IgD-negative memory B cell (primary cell): ENCODE results near the gene PGAP3. TPM values are rescaled to one million over a fixed set of nuclear protein-coding genes. Genes with fewer than 3 reads are reported as not detected.
"Not testable (repeated sequence)": the region's sequence is repeated elsewhere in the genome, so short reads cannot be mapped to it uniquely, and the experiment has no call there.

Experiments
- H3K27ac Mint-ChIP-seq, 3 donors: one replicate each; pipeline ENCODE4 v1.8.0; 2020 to 2022; ENCODE audit warnings: mild to moderate bottlenecking in 3 of 3, mixed read lengths in 3 of 3, moderate library complexity in 1 of 3
- H3K27me3 Mint-ChIP-seq: one replicate; pipeline ENCODE4 v1.8.0; 2021; ENCODE audit warnings: mixed read lengths
- H3K36me3 Mint-ChIP-seq: one replicate; pipeline ENCODE4 v1.8.0; 2020; ENCODE audit warnings: mild to moderate bottlenecking, mixed read lengths
- H3K4me1 Mint-ChIP-seq, 3 donors: one replicate each; pipeline ENCODE4 v1.8.0; 2020 to 2022; ENCODE audit warnings: mixed read lengths in 3 of 3, mild to moderate bottlenecking in 1 of 3
- H3K4me3 Mint-ChIP-seq, 4 donors: one replicate each; pipeline ENCODE4 v1.8.0; 2020 to 2022; ENCODE audit warnings: mild to moderate bottlenecking in 4 of 4, mixed read lengths in 4 of 4, moderate library complexity in 3 of 4
- H3K9me3 Mint-ChIP-seq, 3 donors: one replicate each; pipeline ENCODE4 v1.8.0; 2020 to 2021; ENCODE audit warnings: mixed read lengths in 3 of 3, mild to moderate bottlenecking in 1 of 3
- polyA plus RNA-seq: library from polyadenylated mRNA; unstranded; fragments of 300-500 nt; fragmentation: Illumina TruSeq; gene quantifications from one replicate; pipeline ENCODE4 v1.2.3, GENCODE V29; 2021

Gene PGAP3
- polyA plus RNA-seq, 1 donor from 2014 or later, result 15.6 TPM

GRCh38 chr17:39722104-39722503, 34.2 kb upstream of the PGAP3 start:
- H3K27me3 Mint-ChIP-seq, result no peaks in the 10 kb centered on the region
- H3K4me1 Mint-ChIP-seq, result peaks cover 0 to 4% (median 2%) of the 10 kb centered on the region in 3 donors

DNA sequence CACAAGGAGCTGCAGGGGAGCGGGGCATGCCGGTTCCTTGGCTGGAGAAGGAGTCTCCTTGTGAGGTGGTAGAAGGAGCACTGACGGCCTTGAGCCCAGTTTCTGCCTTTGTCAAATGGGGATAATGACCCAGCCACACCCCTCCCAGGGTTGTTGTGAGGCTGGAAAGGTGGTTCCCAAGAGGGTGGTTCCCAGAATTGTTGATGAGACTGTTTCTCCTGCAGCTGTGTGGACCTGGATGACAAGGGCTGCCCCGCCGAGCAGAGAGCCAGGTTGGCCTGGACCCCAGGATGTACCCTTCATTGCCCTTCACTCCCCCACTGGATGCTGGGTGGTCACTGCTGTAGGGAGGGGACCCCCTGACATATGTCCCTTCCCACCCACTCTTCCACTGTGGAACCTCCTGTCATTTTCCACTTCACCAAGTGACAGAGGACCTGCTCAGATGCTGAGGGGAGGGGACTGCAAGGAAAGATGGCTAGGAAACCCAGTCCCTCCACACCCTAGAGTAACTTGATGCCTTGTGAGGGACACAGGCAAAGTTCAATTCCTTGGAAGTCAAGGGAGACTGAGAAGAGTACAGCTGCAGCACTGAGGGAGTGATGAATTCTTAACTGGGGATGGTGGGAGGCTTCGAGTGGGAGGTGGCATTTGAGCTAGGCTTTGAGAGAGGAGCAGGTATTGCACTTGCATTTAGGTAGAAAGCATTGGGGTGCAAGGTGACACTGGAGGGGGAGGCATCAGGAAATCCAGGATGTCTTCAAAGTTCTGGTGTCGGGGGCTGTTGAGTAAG, 31.9 kb upstream of the PGAP3 start:
- Mint-ChIP-seq H3K4me3 (no peak overlapping the region), H3K27ac (no peak overlapping the region), H3K4me1 (peaks cover 0 to 1% (median 0%) of the 10 kb centered on the region in 3 donors), H3K9me3 (no peaks in the 10 kb centered on the region), H3K36me3 (peaks cover 6% of the 10 kb centered on the region), H3K27me3 (no peaks in the 10 kb centered on the region)

More at GRCh38 chr17:39722104-39722503, 34.2 kb upstream of the PGAP3 start:
- Mint-ChIP-seq H3K36me3 (peaks cover 10% of the 10 kb centered on the region), H3K9me3 (no peaks in the 10 kb centered on the region), H3K4me3 (no peak overlapping the region), H3K27ac (no peak overlapping the region)

DNA sequence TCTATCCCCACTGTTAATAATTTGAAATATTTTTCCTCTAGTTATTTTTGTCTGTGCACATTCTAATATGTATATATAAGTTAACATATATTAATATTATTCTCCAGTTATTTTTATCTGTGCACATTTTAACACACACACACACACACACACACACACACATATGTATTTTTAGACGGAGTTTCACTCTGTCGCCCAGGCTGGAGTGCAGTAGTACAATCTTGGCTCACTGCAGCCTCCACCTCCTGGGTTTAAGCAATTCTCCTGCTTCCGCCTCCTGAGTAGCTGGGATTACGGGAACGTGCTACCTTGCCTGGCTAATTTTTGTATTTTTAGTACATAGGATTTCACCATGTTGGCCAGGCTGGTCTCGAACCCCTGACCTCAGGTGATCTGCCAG, 29.8 kb upstream of the PGAP3 start:
- Mint-ChIP-seq H3K4me1 (no peaks in the 10 kb centered on the region), H3K4me3 (no peak overlapping the region), H3K36me3 (peaks cover 5% of the 10 kb centered on the region), H3K27me3 (no peaks in the 10 kb centered on the region), H3K27ac (no peak overlapping the region), H3K9me3 (no peaks in the 10 kb centered on the region)

GRCh38 chr17:39716879-39717536, 29.2 kb upstream of the PGAP3 start:
- peaks cover 10% of the 10 kb centered on the region for H3K36me3 Mint-ChIP-seq
- H3K27me3 Mint-ChIP-seq, result no peaks in the 10 kb centered on the region
- H3K4me3 Mint-ChIP-seq, result no peak overlapping the region
- peak overlapping the region in 2 of 3 donors; percentile 53 to 62 for H3K27ac Mint-ChIP-seq
- no peaks in the 10 kb centered on the region for H3K9me3 Mint-ChIP-seq
- no peaks in the 10 kb centered on the region for H3K4me1 Mint-ChIP-seq

DNA sequence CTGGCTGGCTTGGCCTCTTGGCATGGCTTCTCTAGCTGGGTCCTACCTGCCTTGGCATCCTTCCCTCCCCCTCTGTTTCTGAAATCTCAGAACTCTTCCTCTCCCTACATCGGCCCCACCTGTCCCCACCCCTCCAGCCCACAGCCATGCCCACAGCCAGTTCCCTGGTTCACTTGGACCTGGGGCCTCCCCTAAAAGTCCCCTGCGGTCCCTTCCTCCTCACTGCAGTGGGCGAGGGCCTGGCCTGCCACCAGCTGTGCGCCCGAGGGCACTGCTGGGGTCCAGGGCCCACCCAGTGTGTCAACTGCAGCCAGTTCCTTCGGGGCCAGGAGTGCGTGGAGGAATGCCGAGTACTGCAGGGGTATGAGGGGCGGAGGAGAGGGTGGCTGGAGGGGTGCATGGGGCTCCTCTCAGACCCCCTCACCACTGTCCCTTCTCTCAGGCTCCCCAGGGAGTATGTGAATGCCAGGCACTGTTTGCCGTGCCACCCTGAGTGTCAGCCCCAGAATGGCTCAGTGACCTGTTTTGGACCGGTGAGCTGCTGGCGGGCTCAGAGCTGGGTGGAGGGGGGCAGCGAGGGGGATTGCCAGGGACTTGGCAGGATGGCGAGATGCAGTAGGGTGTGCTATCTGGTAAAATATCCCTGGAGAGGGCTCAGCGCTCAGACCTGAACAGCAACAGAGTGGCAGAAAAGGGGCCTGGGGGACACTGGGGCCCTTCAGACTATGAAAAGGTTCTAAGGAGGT, 28.4 kb upstream of the PGAP3 start:
- Mint-ChIP-seq H3K4me3 (no peak overlapping the region), H3K9me3 (no peaks in the 10 kb centered on the region), H3K4me1 (no peaks in the 10 kb centered on the region), H3K27ac (peak overlapping the region in 1 of 3 donors; percentile 62), H3K27me3 (no peaks in the 10 kb centered on the region), H3K36me3 (peaks cover 10% of the 10 kb centered on the region)

DNA sequence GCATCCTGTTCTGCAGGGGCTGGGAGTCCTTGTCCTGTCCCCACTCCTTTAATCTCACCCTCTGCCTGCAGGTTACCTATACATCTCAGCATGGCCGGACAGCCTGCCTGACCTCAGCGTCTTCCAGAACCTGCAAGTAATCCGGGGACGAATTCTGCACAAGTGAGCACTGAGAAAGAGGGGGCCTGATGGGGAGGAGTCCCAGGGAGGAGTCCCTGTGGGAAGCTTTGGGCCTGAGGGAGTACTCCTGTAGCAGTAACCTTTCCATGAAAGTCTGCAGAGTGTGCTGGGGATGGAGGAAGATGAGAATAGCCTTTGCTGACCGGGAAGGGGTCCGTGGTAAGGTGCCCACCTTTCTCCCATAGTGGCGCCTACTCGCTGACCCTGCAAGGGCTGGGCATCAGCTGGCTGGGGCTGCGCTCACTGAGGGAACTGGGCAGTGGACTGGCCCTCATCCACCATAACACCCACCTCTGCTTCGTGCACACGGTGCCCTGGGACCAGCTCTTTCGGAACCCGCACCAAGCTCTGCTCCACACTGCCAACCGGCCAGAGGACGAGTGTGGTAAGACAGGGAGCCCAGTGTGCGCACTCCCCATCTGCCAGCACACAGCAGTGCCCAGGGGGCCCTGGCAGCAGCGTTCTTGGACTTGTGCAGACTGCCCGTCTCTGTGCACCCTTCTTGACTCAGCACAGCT, 27.7 kb upstream of the PGAP3 start:
- H3K27me3 Mint-ChIP-seq, result no peaks in the 10 kb centered on the region
- no peaks in the 10 kb centered on the region for H3K4me1 Mint-ChIP-seq
- no peak overlapping the region for H3K4me3 Mint-ChIP-seq
- H3K36me3 Mint-ChIP-seq, result peaks cover 10% of the 10 kb centered on the region
- no peak overlapping the region for H3K27ac Mint-ChIP-seq
- no peaks in the 10 kb centered on the region for H3K9me3 Mint-ChIP-seq

DNA sequence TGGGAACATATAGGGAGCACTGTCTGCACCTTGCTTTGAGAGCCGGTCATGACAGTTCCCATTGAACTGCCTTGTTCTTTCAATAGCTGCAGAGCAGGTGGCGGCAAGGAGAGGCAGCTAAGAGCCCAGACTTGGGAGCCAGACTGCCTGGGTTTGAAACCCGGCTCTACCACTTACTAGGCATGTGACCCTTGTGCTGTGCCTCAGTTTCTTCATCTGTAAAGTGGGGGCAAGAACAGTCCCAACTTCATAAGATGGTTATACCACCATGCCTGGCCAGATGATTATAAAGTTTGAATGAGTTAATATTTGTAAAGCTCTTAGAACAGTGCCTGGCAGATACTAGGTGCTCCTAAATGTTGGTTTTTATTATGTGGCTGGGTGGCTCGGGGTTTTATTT, 26.4 kb upstream of the PGAP3 start:
- H3K4me1 Mint-ChIP-seq, result peaks cover 0 to 4% (median 1%) of the 10 kb centered on the region in 3 donors
- H3K4me3 Mint-ChIP-seq, result no peak overlapping the region
- H3K36me3 Mint-ChIP-seq, result peaks cover 9% of the 10 kb centered on the region
- H3K9me3 Mint-ChIP-seq, result no peaks in the 10 kb centered on the region
- H3K27me3 Mint-ChIP-seq, result no peaks in the 10 kb centered on the region
- H3K27ac Mint-ChIP-seq, result no peak overlapping the region

- Mint-ChIP-seq H3K27me3 (no peaks in the 10 kb centered on the region), H3K27ac (no peak overlapping the region), H3K4me3 (no peak overlapping the region), H3K9me3 (no peaks in the 10 kb centered on the region), H3K36me3 (peaks cover 9% of the 10 kb centered on the region), H3K4me1 (peaks cover 5 to 13% (median 5%) of the 10 kb centered on the region in 3 donors)
Observed at GRCh38 chr17:39711851-39712250, 24.0 kb upstream of the PGAP3 start.

DNA sequence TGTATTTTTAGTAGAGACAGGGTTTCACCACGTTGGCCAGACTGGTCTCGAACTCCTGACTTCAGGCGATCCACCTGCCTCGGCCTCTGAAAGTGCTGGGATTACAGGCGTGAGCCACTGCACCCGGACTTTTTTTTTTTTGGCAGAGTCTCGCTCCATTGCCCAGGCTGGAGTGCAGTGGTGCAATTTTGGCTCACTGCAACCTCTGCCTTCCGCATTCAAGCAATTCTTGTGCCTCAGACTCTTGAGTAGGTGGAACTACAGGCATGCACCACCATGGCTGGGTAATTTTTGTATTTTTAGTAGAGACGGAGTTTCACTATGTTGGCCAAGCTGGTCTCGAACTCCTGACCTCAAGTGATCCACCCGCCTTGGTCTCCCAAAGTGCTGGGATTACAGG, 23.2 kb upstream of the PGAP3 start:
- H3K27ac Mint-ChIP-seq, H3K4me3 Mint-ChIP-seq, H3K27me3 Mint-ChIP-seq, H3K9me3 Mint-ChIP-seq, H3K36me3 Mint-ChIP-seq: not testable (repeated sequence)
- H3K4me1 Mint-ChIP-seq, result peaks cover 6 to 15% (median 6%) of the 10 kb centered on the region in 3 donors

- Mint-ChIP-seq H3K9me3 (no peaks in the 10 kb centered on the region), H3K36me3 (peaks cover 9% of the 10 kb centered on the region), H3K27me3 (no peaks in the 10 kb centered on the region), H3K27ac (no peak overlapping the region), H3K4me3 (no peak overlapping the region), H3K4me1 (peaks cover 6 to 15% (median 6%) of the 10 kb centered on the region in 3 donors)
Observed at GRCh38 chr17:39709998-39710964, 22.4 kb upstream of the PGAP3 start.

- Mint-ChIP-seq H3K4me3 (peak overlapping the region in 1 of 4 donors; percentile 67), H3K27ac (no peak overlapping the region), H3K36me3 (peaks cover 9% of the 10 kb centered on the region), H3K4me1 (peaks cover 6 to 15% (median 7%) of the 10 kb centered on the region in 3 donors), H3K27me3 (no peaks in the 10 kb centered on the region), H3K9me3 (no peaks in the 10 kb centered on the region)
Observed at GRCh38 chr17:39709319-39709997, 21.6 kb upstream of the PGAP3 start.

- Mint-ChIP-seq H3K4me1 (peaks cover 8 to 21% (median 11%) of the 10 kb centered on the region in 3 donors), H3K4me3 (no peak overlapping the region), H3K27ac (no peak overlapping the region)
Observed at GRCh38 chr17:39706921-39707337, 19.1 kb upstream of the PGAP3 start.

DNA sequence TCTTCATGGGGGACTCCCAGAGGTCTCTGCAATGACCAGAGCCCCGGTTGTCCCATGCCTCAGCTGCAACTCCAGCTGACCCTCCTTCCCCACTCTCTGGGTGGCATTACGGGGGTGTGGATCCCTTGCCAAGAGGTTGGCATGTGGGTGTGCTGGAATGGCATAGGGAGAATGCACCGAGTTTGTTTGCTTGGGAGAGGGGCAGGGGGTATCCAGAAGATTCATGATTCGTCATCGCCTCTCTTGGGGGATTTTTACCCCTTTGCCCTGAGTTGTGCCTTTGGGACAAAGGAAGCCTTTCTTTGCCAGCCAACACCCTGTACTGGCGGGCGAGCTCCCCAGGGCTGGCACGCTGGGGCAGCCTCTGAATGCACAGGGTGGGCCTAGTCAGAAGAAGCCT, 18.5 kb upstream of the PGAP3 start:
- H3K4me3 Mint-ChIP-seq, result no peak overlapping the region
- no peak overlapping the region for H3K27ac Mint-ChIP-seq
- H3K27me3 Mint-ChIP-seq, result peaks cover 7% of the 10 kb centered on the region
- peaks cover 2% of the 10 kb centered on the region for H3K36me3 Mint-ChIP-seq
- no peaks in the 10 kb centered on the region for H3K9me3 Mint-ChIP-seq
- H3K4me1 Mint-ChIP-seq, result peaks cover 8 to 21% (median 11%) of the 10 kb centered on the region in 3 donors

More at GRCh38 chr17:39706921-39707337, 19.1 kb upstream of the PGAP3 start:
- Mint-ChIP-seq H3K36me3 (peaks cover 2% of the 10 kb centered on the region), H3K9me3 (no peaks in the 10 kb centered on the region), H3K27me3 (peaks cover 4% of the 10 kb centered on the region)
